Measurements from ENCODE around the gene CEP43.

CEP43 gene

GRCh38 chr6:167005350-167006159 lies 6.4 kb downstream of the CEP43 start:
- in situ Hi-C loops (cut with MboI; ENCODE audit: low sequenced_read_pairs), result no loop called here

- in situ Hi-C loops (cut with MboI; ENCODE audit: low sequenced_read_pairs), result no loop called here
Observed at GRCh38 chr6:167007985-167008384, 8.8 kb downstream of the CEP43 start.

- in situ Hi-C loops (cut with MboI; ENCODE audit: low sequenced_read_pairs), result no loop called here
Observed at GRCh38 chr6:167013067-167013466, 13.9 kb downstream of the CEP43 start.

GRCh38 chr6:167013946-167014345 lies 14.7 kb downstream of the CEP43 start:
- in situ Hi-C loops (cut with MboI; ENCODE audit: low sequenced_read_pairs), result no loop called here

- in situ Hi-C loops (cut with MboI; ENCODE audit: low sequenced_read_pairs), result no loop called here
Observed at GRCh38 chr6:167015302-167015701, 16.1 kb downstream of the CEP43 start.

GRCh38 chr6:167020206-167020605 lies 21.0 kb downstream of the CEP43 start:
- in situ Hi-C loops (cut with MboI; ENCODE audit: low sequenced_read_pairs), result no loop called here

- in situ Hi-C loops (cut with MboI; ENCODE audit: low sequenced_read_pairs), result no loop called here
Observed at GRCh38 chr6:167027308-167027707, 28.1 kb downstream of the CEP43 start.

GRCh38 chr6:167027772-167028171 lies 28.6 kb downstream of the CEP43 start:
- in situ Hi-C loops (cut with MboI; ENCODE audit: low sequenced_read_pairs), result no loop called here

GRCh38 chr6:167030222-167031072 lies 31.2 kb downstream of the CEP43 start:
- in situ Hi-C loops (cut with MboI; ENCODE audit: low sequenced_read_pairs), result no loop called here

- in situ Hi-C loops (cut with MboI; ENCODE audit: low sequenced_read_pairs), result no loop called here
Observed at GRCh38 chr6:167031082-167031709, 32.0 kb downstream of the CEP43 start.

GRCh38 chr6:167034056-167034455 lies 34.9 kb downstream of the CEP43 start:
- in situ Hi-C loops (cut with MboI; ENCODE audit: low sequenced_read_pairs), result no loop called here

GRCh38 chr6:167037762-167038161 lies 38.6 kb downstream of the CEP43 start:
- in situ Hi-C loops (cut with MboI; ENCODE audit: low sequenced_read_pairs), result no loop called here

- in situ Hi-C loops (cut with MboI; ENCODE audit: low sequenced_read_pairs), result no loop called here
Observed at GRCh38 chr6:167044696-167045095, 45.5 kb downstream of the CEP43 start.

GRCh38 chr6:167045828-167046580 lies 46.8 kb downstream of the CEP43 start:
- in situ Hi-C loops (cut with MboI; ENCODE audit: low sequenced_read_pairs), result no loop called here

GRCh38 chr6:167046861-167047495 lies 47.8 kb downstream of the CEP43 start:
- in situ Hi-C loops (cut with MboI; ENCODE audit: low sequenced_read_pairs), result no loop called here

GRCh38 chr6:167047554-167047953 lies 48.4 kb downstream of the CEP43 start:
- in situ Hi-C loops (cut with MboI; ENCODE audit: low sequenced_read_pairs), result no loop called here
